ENCODE results near the gene P2RY2.

DNA sequence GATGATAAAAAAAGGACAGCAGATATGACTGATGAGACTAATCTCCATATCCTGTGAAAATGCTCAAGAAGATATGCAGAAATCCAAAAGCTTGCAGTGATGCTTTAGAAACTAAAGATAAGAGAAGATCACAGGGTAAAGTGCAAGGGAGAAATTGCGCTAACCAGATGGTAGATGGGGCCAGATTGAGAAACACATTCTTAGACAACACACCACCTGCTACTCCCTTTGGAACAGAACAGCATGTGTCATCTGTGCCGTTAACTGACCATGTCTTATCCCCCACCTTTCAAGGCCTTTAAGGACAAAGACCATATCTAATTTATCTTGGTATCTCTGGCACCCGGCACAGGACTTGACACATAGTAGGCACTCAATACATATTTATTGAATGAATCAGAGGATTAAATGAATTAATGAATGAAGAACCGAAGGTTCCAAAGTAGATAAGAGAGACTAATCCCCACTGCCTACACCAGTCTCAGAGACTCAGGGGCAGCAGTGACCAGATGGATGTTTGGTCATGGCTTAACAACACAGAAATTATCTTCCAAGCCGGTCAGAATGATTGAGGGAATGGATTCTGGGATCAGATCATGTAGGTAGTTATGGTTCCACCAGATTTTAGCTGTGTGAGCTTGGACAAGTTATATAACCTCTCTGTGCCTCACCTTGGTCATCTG lies 12.3 kb upstream of the P2RY2 start:
- TF ChIP-seq EP300 (conservative IDR thresholded peaks at IDR 0.05; ENCODE audit: poor library complexity, severe bottlenecking) (no peak), RAD21 (conservative IDR thresholded peaks at IDR 0.05) (no peak)
- TF ChIP-seq, protein P1, sequence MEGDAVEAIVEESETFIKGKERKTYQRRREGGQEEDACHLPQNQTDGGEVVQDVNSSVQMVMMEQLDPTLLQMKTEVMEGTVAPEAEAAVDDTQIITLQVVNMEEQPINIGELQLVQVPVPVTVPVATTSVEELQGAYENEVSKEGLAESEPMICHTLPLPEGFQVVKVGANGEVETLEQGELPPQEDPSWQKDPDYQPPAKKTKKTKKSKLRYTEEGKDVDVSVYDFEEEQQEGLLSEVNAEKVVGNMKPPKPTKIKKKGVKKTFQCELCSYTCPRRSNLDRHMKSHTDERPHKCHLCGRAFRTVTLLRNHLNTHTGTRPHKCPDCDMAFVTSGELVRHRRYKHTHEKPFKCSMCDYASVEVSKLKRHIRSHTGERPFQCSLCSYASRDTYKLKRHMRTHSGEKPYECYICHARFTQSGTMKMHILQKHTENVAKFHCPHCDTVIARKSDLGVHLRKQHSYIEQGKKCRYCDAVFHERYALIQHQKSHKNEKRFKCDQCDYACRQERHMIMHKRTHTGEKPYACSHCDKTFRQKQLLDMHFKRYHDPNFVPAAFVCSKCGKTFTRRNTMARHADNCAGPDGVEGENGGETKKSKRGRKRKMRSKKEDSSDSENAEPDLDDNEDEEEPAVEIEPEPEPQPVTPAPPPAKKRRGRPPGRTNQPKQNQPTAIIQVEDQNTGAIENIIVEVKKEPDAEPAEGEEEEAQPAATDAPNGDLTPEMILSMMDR (IDR thresholded peaks at IDR 0.05; ENCODE audit: poor library complexity, severe bottlenecking): no peak
